ENCODE data around the gene CCSAP. TPM values are rescaled to one million over a fixed set of nuclear protein-coding genes. Genes with fewer than 3 reads are reported as not detected.

The CCSAP gene
- total RNA-seq, 1 experiment from 2014 or later: 8.5 TPM

DNA sequence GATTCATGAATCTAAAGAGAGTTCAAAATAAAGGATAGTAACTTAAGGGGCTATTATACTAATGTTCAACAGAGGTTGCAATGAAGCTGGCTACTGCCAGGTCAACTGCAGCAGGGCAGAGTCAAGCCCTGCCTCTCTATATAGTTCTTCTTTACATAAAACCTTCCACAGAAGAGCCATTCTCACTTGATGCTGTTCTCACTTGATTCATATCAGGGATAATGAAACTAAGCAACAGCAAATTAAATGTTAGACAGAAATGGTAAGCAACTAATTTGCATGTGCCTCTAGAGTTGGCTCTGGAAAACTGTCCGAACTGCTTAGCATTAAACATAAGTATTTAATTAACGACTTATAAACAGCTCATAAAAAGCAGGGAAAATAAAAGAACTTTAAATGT, 17.4 kb downstream of the CCSAP start:
- no CpG with 5 or more reads among the region's 2 CpGs for WGBS (ENCODE audit: extremely low coverage, insufficient read length, low lambda C conversion rate)
- Mint-ChIP-seq H3K4me1 (peaks cover 7 to 13% of the 10 kb centered on the region in 2 experiments), H3K36me3 (ENCODE audit: insufficient read depth in 1 of 3, low read depth in 3 of 3) (peaks cover 10 to 53% (median 36%) of the 10 kb centered on the region in 3 experiments; a peak in 6 of 7 replicates), H3K27ac (peak overlapping the region in 1 of 3 experiments; percentile 40; a peak in 1 of 7 replicates), H3K4me3 (no peak overlapping the region), H3K9me3 (no peaks in the 10 kb centered on the region), H3K27me3 (ENCODE audit: low read depth) (no peaks in the 10 kb centered on the region)
- H2BK15ac ChIP-seq (ENCODE audit: low read depth, low read length): no peak overlapping the region
- no peak overlapping the region for H2BK12ac ChIP-seq (ENCODE audit: insufficient read length, low read depth, low read length)
- H3K23ac ChIP-seq (ENCODE audit: insufficient read length, low read depth, low read length): no peak overlapping the region
- no peaks in the 10 kb centered on the region for H3K9me3 ChIP-seq (ENCODE audit: control insufficient read depth, low read depth, low read length)
- H4K5ac ChIP-seq (ENCODE audit: insufficient read length, low read depth, low read length): no peak overlapping the region
- H3K14ac ChIP-seq (ENCODE audit: insufficient read depth, low read length): no peak overlapping the region
- no peak overlapping the region for H3K4me2 ChIP-seq (ENCODE audit: insufficient read depth, insufficient read length, low read length)
- H4K91ac ChIP-seq (ENCODE audit: insufficient read length, low read depth, low read length): no peak overlapping the region
- H3K27me3 ChIP-seq (ENCODE audit: insufficient read depth, low read length): no peaks in the 10 kb centered on the region
- H4K8ac ChIP-seq (replicated peaks; ENCODE audit: insufficient read length, low read depth, low read length): no peak overlapping the region
- no peak overlapping the region for H3K56ac ChIP-seq (ENCODE audit: insufficient read length, low read depth, low read length)
- no peak for DNase-seq
- no peak overlapping the region for H3K18ac ChIP-seq (ENCODE audit: insufficient read length, low read depth, low read length)
- no peak overlapping the region for H2BK5ac ChIP-seq (ENCODE audit: insufficient read length, low read length)
- no peaks in the 10 kb centered on the region for H4K20me1 ChIP-seq (ENCODE audit: control insufficient read depth, insufficient read depth, insufficient read length)
- no peak overlapping the region for H2AK5ac ChIP-seq (ENCODE audit: insufficient read length, low read length)
- no peak overlapping the region for H2BK20ac ChIP-seq (ENCODE audit: low read depth, low read length, poor library complexity, severe bottlenecking)
- no peak overlapping the region for H3K9ac ChIP-seq (ENCODE audit: extremely low read depth, insufficient read length, low read length)
- H3K79me2 ChIP-seq (ENCODE audit: insufficient read depth, low read length): no peaks in the 10 kb centered on the region; the same call in 1 of the 2 replicates
- H3K79me1 ChIP-seq (ENCODE audit: insufficient read depth, low read depth, low read length, poor library complexity, severe bottlenecking): no peaks in the 10 kb centered on the region
- TF ChIP-seq, protein P1, sequence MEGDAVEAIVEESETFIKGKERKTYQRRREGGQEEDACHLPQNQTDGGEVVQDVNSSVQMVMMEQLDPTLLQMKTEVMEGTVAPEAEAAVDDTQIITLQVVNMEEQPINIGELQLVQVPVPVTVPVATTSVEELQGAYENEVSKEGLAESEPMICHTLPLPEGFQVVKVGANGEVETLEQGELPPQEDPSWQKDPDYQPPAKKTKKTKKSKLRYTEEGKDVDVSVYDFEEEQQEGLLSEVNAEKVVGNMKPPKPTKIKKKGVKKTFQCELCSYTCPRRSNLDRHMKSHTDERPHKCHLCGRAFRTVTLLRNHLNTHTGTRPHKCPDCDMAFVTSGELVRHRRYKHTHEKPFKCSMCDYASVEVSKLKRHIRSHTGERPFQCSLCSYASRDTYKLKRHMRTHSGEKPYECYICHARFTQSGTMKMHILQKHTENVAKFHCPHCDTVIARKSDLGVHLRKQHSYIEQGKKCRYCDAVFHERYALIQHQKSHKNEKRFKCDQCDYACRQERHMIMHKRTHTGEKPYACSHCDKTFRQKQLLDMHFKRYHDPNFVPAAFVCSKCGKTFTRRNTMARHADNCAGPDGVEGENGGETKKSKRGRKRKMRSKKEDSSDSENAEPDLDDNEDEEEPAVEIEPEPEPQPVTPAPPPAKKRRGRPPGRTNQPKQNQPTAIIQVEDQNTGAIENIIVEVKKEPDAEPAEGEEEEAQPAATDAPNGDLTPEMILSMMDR (conservative IDR thresholded peaks at IDR 0.05): no peak
- H3K27ac ChIP-seq (ENCODE audit: insufficient read length, low read depth, low read length): no peak overlapping the region
- no peaks in the 10 kb centered on the region for H3K4me1 ChIP-seq (ENCODE audit: insufficient read depth, low read length)
- no peaks in the 10 kb centered on the region for H3K23me2 ChIP-seq (ENCODE audit: insufficient read length, low read depth, low read length, poor library complexity, severe bottlenecking)
- H3T11ph ChIP-seq (ENCODE audit: low read length): no peak overlapping the region
- H2AFZ ChIP-seq (ENCODE audit: low read length): no peak overlapping the region
- H2BK120ac ChIP-seq (ENCODE audit: low read depth, low read length, poor library complexity, severe bottlenecking): no peak overlapping the region
- no peak overlapping the region for H3K4ac ChIP-seq (ENCODE audit: low read depth, low read length)
